Measurements from ENCODE around the gene TAS2R31.
"Not testable (repeated sequence)": the region's sequence is repeated elsewhere in the genome, so short reads cannot be mapped to it uniquely, and the experiment has no call there.

DNA sequence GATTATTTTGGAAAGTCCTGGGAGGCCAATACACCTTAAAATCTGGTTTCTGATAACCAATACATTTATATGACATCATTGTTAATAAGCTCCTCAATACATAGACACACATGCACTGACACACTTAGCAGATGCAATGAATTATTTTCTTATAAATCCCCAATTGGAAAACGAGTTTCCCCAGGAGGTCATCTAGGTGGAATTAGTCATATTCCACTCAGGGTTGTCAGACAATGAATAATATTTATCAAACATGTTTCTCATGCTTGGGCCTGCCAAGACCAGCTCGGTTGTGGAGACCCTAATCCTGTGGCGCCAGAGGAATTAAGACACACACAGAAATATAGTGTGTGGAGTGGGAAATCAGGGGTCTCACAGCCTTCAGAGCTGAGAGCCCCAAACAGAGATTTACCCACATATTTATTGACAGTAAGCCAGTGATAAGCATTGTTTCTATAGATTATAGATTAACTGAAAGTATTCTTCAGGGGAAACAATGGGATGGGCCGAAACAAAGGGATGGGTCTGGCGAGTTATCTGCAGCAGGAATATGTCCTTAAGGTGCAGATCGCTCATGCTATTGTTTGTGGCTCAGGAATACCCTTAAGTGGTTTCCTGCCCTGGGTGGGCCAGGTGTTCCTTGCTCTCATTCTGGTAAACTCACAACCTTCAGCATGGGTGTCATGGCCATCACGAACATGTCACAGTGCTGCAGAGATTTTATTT is 18.8 kb upstream of the TAS2R31 start:
- TF ChIP-seq, protein P1, sequence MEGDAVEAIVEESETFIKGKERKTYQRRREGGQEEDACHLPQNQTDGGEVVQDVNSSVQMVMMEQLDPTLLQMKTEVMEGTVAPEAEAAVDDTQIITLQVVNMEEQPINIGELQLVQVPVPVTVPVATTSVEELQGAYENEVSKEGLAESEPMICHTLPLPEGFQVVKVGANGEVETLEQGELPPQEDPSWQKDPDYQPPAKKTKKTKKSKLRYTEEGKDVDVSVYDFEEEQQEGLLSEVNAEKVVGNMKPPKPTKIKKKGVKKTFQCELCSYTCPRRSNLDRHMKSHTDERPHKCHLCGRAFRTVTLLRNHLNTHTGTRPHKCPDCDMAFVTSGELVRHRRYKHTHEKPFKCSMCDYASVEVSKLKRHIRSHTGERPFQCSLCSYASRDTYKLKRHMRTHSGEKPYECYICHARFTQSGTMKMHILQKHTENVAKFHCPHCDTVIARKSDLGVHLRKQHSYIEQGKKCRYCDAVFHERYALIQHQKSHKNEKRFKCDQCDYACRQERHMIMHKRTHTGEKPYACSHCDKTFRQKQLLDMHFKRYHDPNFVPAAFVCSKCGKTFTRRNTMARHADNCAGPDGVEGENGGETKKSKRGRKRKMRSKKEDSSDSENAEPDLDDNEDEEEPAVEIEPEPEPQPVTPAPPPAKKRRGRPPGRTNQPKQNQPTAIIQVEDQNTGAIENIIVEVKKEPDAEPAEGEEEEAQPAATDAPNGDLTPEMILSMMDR (conservative IDR thresholded peaks at IDR 0.05): not testable (repeated sequence)
- TF ChIP-seq EZH2 (IDR thresholded peaks at IDR 0.05; ENCODE audit: low read depth): not testable (repeated sequence)

Measured in PC-9 (cell line).